Measurements from ENCODE around the gene UBE2D2.

GRCh38 chr5:139637438-139638089 is 76.4 kb downstream of the UBE2D2 start:
- no peak for TF ChIP-seq EZH2 (IDR thresholded peaks at IDR 0.05; ENCODE audit: insufficient read depth, poor library complexity, severe bottlenecking)
- TF ChIP-seq EZH2phosphoT487 (IDR thresholded peaks at IDR 0.05; ENCODE audit: insufficient read depth, low read depth) = no peak

Data from GM23248 (cell line).